GM23338 (cell line): ENCODE measurements around the gene CCL13. TPM values are rescaled to one million over a fixed set of nuclear protein-coding genes. Genes with fewer than 3 reads are reported as not detected.

ENCODE experiments used
- CREB1 ChIP-seq: fragments of 250-450 bp; sonication (Bioruptor Pico); IDR thresholded peaks from 2 replicates; pipeline ENCODE4 v1.5.0; 2020; ENCODE audit warnings: low read depth, mild to moderate bottlenecking, moderate library complexity
- ETS1 ChIP-seq: IDR thresholded peaks from 2 replicates; pipeline ENCODE4 v1.6.1; 2016; ENCODE audit warnings: antibody characterized with exemption
- EZH2phosphoT487 ChIP-seq: fragments of 200-600 bp; sonication (generic); IDR thresholded peaks from one replicate; pipeline ENCODE4 v1.8.1; 2018; ENCODE audit warnings: antibody characterized with exemption; ENCODE audit not compliant: unreplicated experiment
- JUNB ChIP-seq: IDR thresholded peaks from one replicate; pipeline ENCODE4 v1.6.1; 2016; ENCODE audit warnings: antibody characterized with exemption; ENCODE audit not compliant: unreplicated experiment
- NANOG ChIP-seq: IDR thresholded peaks from 2 replicates; pipeline ENCODE4 v1.6.1; 2016; ENCODE audit warnings: antibody characterized with exemption, borderline replicate concordance
- POLR2AphosphoS5 ChIP-seq: IDR thresholded peaks from 2 replicates; pipeline ENCODE4 v1.6.1; 2016; ENCODE audit warnings: antibody characterized with exemption, low read depth
- REST ChIP-seq: IDR thresholded peaks from one replicate; pipeline ENCODE4 v1.6.1; 2018; ENCODE audit warnings: antibody characterized with exemption; ENCODE audit not compliant: unreplicated experiment
- STAT1 ChIP-seq: IDR thresholded peaks from one replicate; pipeline ENCODE4 v1.6.1; 2016; ENCODE audit warnings: antibody characterized with exemption; ENCODE audit not compliant: unreplicated experiment
- ZNF114 ChIP-seq: fragments of 250-450 bp; sonication (Bioruptor Pico); IDR thresholded peaks from 2 replicates; pipeline ENCODE4 v1.5.0; 2020; ENCODE audit warnings: mild to moderate bottlenecking, moderate library complexity
- ZNF331 ChIP-seq: fragments of 250-450 bp; sonication (Bioruptor Pico); IDR thresholded peaks from 2 replicates; pipeline ENCODE4 v1.5.0; 2020; ENCODE audit warnings: low read depth, mild to moderate bottlenecking, moderate library complexity
- ZNF462 ChIP-seq: fragments of 250-450 bp; sonication (Bioruptor Pico); IDR thresholded peaks from 2 replicates; pipeline ENCODE4 v1.5.0; 2020; ENCODE audit warnings: mild to moderate bottlenecking, moderate library complexity
- polyA plus RNA-seq: library from polyadenylated mRNA; unstranded; fragments of >200 nt; fragmentation: Nextera tagmentation; extraction: Ambion mirVana; gene quantifications from 2 replicates; pipeline ENCODE4 v1.2.1, GENCODE V29; 2016
- total RNA-seq: library from RNA; depleted of rRNA; stranded (reverse); fragments of >200 nt; shearing (Covaris generic); gene quantifications from 2 replicates; pipeline ENCODE4 v1.2.3, GENCODE V29; 2014

Gene CCL13
- total and polyA plus RNA-seq, 2 experiments from 2014 or later, result not detected

GRCh38 chr17:34339138-34339770, 17.0 kb upstream of the CCL13 start (continued):
- TF ChIP-seq ZNF462 (CRISPR knock-in tag) (no peak), ZNF114 (no peak), JUNB (no peak), REST (no peak), EZH2phosphoT487 (no peak), POLR2AphosphoS5 (no peak), CREB1 (CRISPR knock-in tag) (no peak), NANOG (no peak), STAT1 (no peak), ETS1 (no peak), ZNF331 (no peak)
